ENCODE measurements around the gene PDP2. TPM values are rescaled to one million over a fixed set of nuclear protein-coding genes. Genes with fewer than 3 reads are reported as not detected.

PDP2 gene
- total RNA-seq, 1 donor from 2014 or later: 16.1 TPM

GRCh38 chr16:66905633-66906539 lies 25.6 kb downstream of the PDP2 start:
- Mint-ChIP-seq H3K4me1 (ENCODE audit: unreplicated experiment) (peaks cover 19% of the 10 kb centered on the region), H3K27me3 (peaks cover 3% of the 10 kb centered on the region), H3K36me3 (no peaks in the 10 kb centered on the region), H3K27ac (peak overlapping the region; percentile 86), H3K4me3 (no peak overlapping the region), H3K9me3 (peaks cover 8% of the 10 kb centered on the region)
- DNase-seq (ENCODE audit: extremely low spot score, unreplicated experiment): no peak
- no peak for TF ChIP-seq CTCF (conservative IDR thresholded peaks at IDR 0.05)

- H3K27me3 Mint-ChIP-seq: peaks cover 3% of the 10 kb centered on the region
- peaks cover 8% of the 10 kb centered on the region for H3K9me3 Mint-ChIP-seq
- no peak for TF ChIP-seq CTCF (conservative IDR thresholded peaks at IDR 0.05)
- H3K4me3 Mint-ChIP-seq: no peak overlapping the region
- no peak overlapping the region for H3K27ac Mint-ChIP-seq
- H3K36me3 Mint-ChIP-seq: no peaks in the 10 kb centered on the region
- peaks cover 19% of the 10 kb centered on the region for H3K4me1 Mint-ChIP-seq (ENCODE audit: unreplicated experiment)
- DNase-seq (ENCODE audit: extremely low spot score, unreplicated experiment): no peak
These were observed 26.9 kb downstream of the PDP2 start for GRCh38 chr16:66906916-66907836.

DNA sequence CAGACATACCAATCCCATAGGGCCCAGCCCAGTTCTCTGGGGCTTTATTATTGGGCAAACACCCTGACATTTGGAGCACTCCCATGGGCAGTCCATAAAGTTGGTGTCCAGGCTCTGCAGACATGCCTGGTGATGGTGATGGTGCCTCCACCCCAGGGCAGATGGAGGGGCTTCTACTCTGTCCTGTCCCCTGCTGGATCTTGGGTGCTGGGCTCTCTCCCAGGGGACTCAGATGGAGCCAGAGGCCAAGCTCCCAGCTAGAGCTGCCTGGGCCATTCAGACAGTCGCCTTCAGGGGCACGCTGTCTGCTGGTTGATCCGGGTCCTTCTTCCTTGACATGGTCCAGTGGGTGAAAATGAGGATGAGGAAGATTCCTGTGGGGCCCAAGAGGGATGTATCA lies 27.8 kb downstream of the PDP2 start:
- Mint-ChIP-seq H3K4me3 (no peak overlapping the region), H3K36me3 (no peaks in the 10 kb centered on the region), H3K27me3 (peaks cover 3% of the 10 kb centered on the region), H3K27ac (no peak overlapping the region), H3K4me1 (ENCODE audit: unreplicated experiment) (peaks cover 19% of the 10 kb centered on the region), H3K9me3 (peaks cover 8% of the 10 kb centered on the region)
- no peak for TF ChIP-seq CTCF (conservative IDR thresholded peaks at IDR 0.05)
- DNase-seq (ENCODE audit: extremely low spot score, unreplicated experiment): no peak

DNA sequence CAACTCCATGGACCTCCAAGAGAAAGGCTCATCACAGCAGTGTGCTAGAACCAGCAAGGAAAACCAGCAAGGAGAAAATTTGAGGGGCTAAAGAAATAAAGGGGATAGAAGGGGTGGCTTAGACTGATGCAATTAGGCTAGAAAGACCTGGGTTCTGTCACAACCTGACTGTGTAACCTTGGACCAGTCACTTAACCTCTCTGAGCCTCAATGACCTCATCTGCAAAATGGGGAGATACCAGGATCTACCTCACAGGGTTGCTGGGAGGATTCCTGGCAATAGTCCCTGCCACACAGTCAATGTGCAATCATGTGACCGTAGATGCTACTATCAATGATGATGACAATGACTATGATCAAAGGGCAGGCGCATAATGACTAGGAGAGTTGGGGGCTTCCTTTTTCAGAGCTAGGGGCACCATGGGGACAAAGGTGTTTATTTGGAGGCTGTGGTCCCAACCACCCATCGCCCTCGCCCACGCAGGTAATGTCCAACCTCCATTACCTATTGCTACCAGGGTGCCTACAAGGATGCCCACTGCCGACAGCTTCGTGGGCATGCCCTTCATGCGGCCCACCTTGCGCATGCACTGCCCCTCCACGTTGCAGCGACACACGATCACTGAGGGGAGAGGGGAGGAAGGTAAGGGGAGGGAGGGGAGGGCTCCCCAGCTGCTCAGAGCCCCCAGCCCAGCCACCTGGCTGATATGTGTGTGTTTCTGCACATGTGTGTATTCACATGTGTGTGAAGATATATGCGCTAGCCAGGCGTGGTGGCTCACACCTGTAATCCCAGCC lies 28.6 kb downstream of the PDP2 start:
- H3K9me3 Mint-ChIP-seq: peaks cover 8% of the 10 kb centered on the region

More for the DNA sequence above, 28.6 kb downstream of the PDP2 start:
- H3K27ac Mint-ChIP-seq: no peak overlapping the region
- H3K4me1 Mint-ChIP-seq (ENCODE audit: unreplicated experiment): peaks cover 19% of the 10 kb centered on the region
- no peak for DNase-seq (ENCODE audit: extremely low spot score, unreplicated experiment)
- no peak overlapping the region for H3K4me3 Mint-ChIP-seq
- peaks cover 3% of the 10 kb centered on the region for H3K27me3 Mint-ChIP-seq
- no peaks in the 10 kb centered on the region for H3K36me3 Mint-ChIP-seq
- no peak for TF ChIP-seq CTCF (conservative IDR thresholded peaks at IDR 0.05)
